CD14-positive monocyte (primary cell): ENCODE data around the gene CNTN4. TPM values are rescaled to one million over a fixed set of nuclear protein-coding genes. Genes with fewer than 3 reads are reported as not detected.

ENCODE experiments used
- DNase-seq, 3 donors: peaks; one replicate each; pipeline ENCODE4 v3.0.0-alpha.2; 2011 to 2022
- H2AFZ ChIP-seq: 2 replicates; pipeline ENCODE4 v1.6.0; 2012; ENCODE audit warnings: mild to moderate bottlenecking, low read depth, low read length, inconsistent platforms; ENCODE audit not compliant: insufficient read depth, poor library complexity, severe bottlenecking
- H3K27ac ChIP-seq, 2 donors: 1 replicate in 1 of 2; 2 replicates in 1 of 2; pipeline ENCODE4 v1.5.1; 2012 to 2013; ENCODE audit warnings: low read length in 2 of 2, control low read depth in 1 of 2, inconsistent platforms in 1 of 2, low read depth in 1 of 2, mild to moderate bottlenecking in 1 of 2
- H3K27me3 ChIP-seq, 2 donors: one replicate each; pipeline versions ENCODE4 v1.6.0 to v1.6.1; 2011 to 2013; ENCODE audit warnings: low read length in 2 of 2; ENCODE audit not compliant: control insufficient read depth in 2 of 2, insufficient read depth in 2 of 2
- H3K36me3 ChIP-seq, 2 donors: replicated peaks in 1 of 2; 1 replicate in 1 of 2; 2 replicates in 1 of 2; pipeline versions ENCODE4 v1.5.1 to v1.6.1; 2012 to 2013; ENCODE audit warnings: low read length in 2 of 2, control low read depth in 1 of 2, inconsistent platforms in 1 of 2, mild to moderate bottlenecking in 1 of 2; ENCODE audit not compliant: insufficient read depth in 2 of 2, control insufficient read depth in 1 of 2
- H3K4me1 ChIP-seq, 2 donors: 1 replicate in 1 of 2; 2 replicates in 1 of 2; pipeline versions ENCODE4 v1.5.1 to v1.6.1; 2012 to 2013; ENCODE audit warnings: low read length in 2 of 2, control low read depth in 1 of 2, inconsistent platforms in 1 of 2, mild to moderate bottlenecking in 1 of 2, moderate library complexity in 1 of 2; ENCODE audit not compliant: insufficient read depth in 2 of 2, control insufficient read depth in 1 of 2
- H3K4me2 ChIP-seq: replicated peaks from 2 replicates; pipeline ENCODE3; 2012; ENCODE audit warnings: low read length, moderate library complexity, mild to moderate bottlenecking; ENCODE audit not compliant: poor library complexity, severe bottlenecking; ENCODE audit errors: extremely low read depth
- H3K4me3 ChIP-seq, 3 experiments: fragments of 200-600 bp in 1 of 3; sonication (generic) in 1 of 3; replicated peaks in 1 of 3; 1 replicate in 2 of 3; 2 replicates in 1 of 3; pipeline ENCODE4 v1.5.1; 2011 to 2013; ENCODE audit warnings: low read length in 3 of 3, mild to moderate bottlenecking in 3 of 3, control low read depth in 2 of 3, low read depth in 2 of 3, inconsistent platforms in 1 of 3, moderate library complexity in 1 of 3
- H3K79me2 ChIP-seq: 2 replicates; pipeline ENCODE4 v1.6.0; 2012; ENCODE audit warnings: mild to moderate bottlenecking, control low read depth, inconsistent platforms, low read length, moderate library complexity; ENCODE audit not compliant: insufficient read depth
- H3K9ac ChIP-seq: 2 replicates; pipeline ENCODE4 v1.6.0; 2017; ENCODE audit warnings: low read length, mild to moderate bottlenecking; ENCODE audit not compliant: insufficient read depth, poor library complexity, severe bottlenecking
- H3K9me3 ChIP-seq, 2 donors: replicated peaks in 1 of 2; 1 replicate in 1 of 2; 2 replicates in 1 of 2; pipeline versions ENCODE4 v1.5.1 to v1.6.1; 2012 to 2013; ENCODE audit warnings: low read length in 2 of 2, control low read depth in 1 of 2; ENCODE audit not compliant: control insufficient read depth in 1 of 2, insufficient read depth in 1 of 2
- H4K20me1 ChIP-seq: 2 replicates; pipeline ENCODE4 v1.6.0; 2012; ENCODE audit warnings: mild to moderate bottlenecking, low read length, control low read depth, moderate library complexity; ENCODE audit not compliant: insufficient read depth
- H3K27ac Mint-ChIP-seq, 7 donors: one replicate each; pipeline ENCODE4 v1.8.0; 2020; ENCODE audit warnings: mild to moderate bottlenecking in 7 of 7, mixed read lengths in 7 of 7, moderate library complexity in 6 of 7, inconsistent platforms in 2 of 7
- H3K27me3 Mint-ChIP-seq, 3 donors: one replicate each; pipeline ENCODE4 v1.8.0; 2021 to 2022; ENCODE audit warnings: low read depth in 3 of 3, mild to moderate bottlenecking in 3 of 3, mixed read lengths in 3 of 3, moderate library complexity in 3 of 3, inconsistent platforms in 1 of 3
- H3K36me3 Mint-ChIP-seq, 2 donors: one replicate each; pipeline ENCODE4 v1.8.0; 2020; ENCODE audit warnings: mixed read lengths in 2 of 2, inconsistent platforms in 1 of 2, mild to moderate bottlenecking in 1 of 2
- H3K4me1 Mint-ChIP-seq: one replicate; pipeline ENCODE4 v1.8.0; 2020; ENCODE audit warnings: mild to moderate bottlenecking, mixed read lengths
- H3K4me3 Mint-ChIP-seq, 2 donors: one replicate each; pipeline ENCODE4 v1.8.0; 2020; ENCODE audit warnings: mild to moderate bottlenecking in 2 of 2, mixed read lengths in 2 of 2, moderate library complexity in 1 of 2
- H3K9me3 Mint-ChIP-seq, 7 donors: one replicate each; pipeline ENCODE4 v1.8.0; 2020 to 2022; ENCODE audit warnings: mixed read lengths in 7 of 7, mild to moderate bottlenecking in 6 of 7, moderate library complexity in 6 of 7, inconsistent platforms in 2 of 7
- CTCF ChIP-seq: fragments of 200-600 bp; IDR thresholded peaks from one replicate; pipeline ENCODE4 v1.8.0; 2022; ENCODE audit warnings: antibody characterized with exemption, mild to moderate bottlenecking
- WGBS: methylation state at CpG from one replicate; pipeline ENCODE4 v1.1.5; 2013; ENCODE audit warnings: missing lambda C conversion rate; ENCODE audit not compliant: insufficient coverage; 5-methylcytosine and 5-hydroxymethylcytosine counted together
- intact Hi-C, 2 donors: fragments of 100-400 bp; cut with micrococcal nuclease; formaldehyde crosslinking; loops; one replicate each; pipeline versions ENCODE4 v1.15.0 to v1.15.1; 2023
- polyA plus RNA-seq, 3 donors: library from polyadenylated mRNA; depleted of rRNA in 1 of 3; unstranded in 2 of 3; stranded (reverse) in 1 of 3; fragments of 300-500 nt in 2 of 3; fragments of >200 nt in 1 of 3; fragmentation: Illumina TruSeq in 2 of 3; gene quantifications; 1 replicate in 2 of 3; 2 replicates in 1 of 3; pipeline ENCODE4 v1.2.3, GENCODE V29; 2012 to 2021

The CNTN4 gene
- polyA plus RNA-seq, 3 donors = not detected

GRCh38 chr3:2544212-2544611 lies 445.5 kb downstream of the CNTN4 start:
- Histone ChIP-seq H4K20me1 (no peaks in the 10 kb centered on the region), H3K36me3 (no peaks in the 10 kb centered on the region), H3K9ac (no peak overlapping the region), H3K27ac (no peak overlapping the region), H2AFZ (no peak overlapping the region), H3K4me1 (no peaks in the 10 kb centered on the region), H3K4me2 (no peak overlapping the region), H3K4me3 (no peak overlapping the region), H3K9me3 (peaks cover 7 to 20% of the 10 kb centered on the region in 2 donors), H3K79me2 (no peaks in the 10 kb centered on the region), H3K27me3 (no peaks in the 10 kb centered on the region)
- Mint-ChIP-seq H3K27me3 (no peaks in the 10 kb centered on the region), H3K36me3 (no peaks in the 10 kb centered on the region), H3K4me1 (no peaks in the 10 kb centered on the region), H3K4me3 (no peak overlapping the region), H3K27ac (no peak overlapping the region), H3K9me3 (peaks cover 0 to 8% (median 5%) of the 10 kb centered on the region in 7 donors)
- TF ChIP-seq CTCF = no peak
- intact Hi-C loops = no loop called here
- no CpG with 5 or more reads among the region's 2 CpGs for WGBS
- no peak for DNase-seq

GRCh38 chr3:2544718-2545117 lies 446.1 kb downstream of the CNTN4 start:
- intact Hi-C loops = no loop called here
- no peak overlapping the region for H2AFZ ChIP-seq
- Mint-ChIP-seq H3K4me1 (no peaks in the 10 kb centered on the region), H3K4me3 (no peak overlapping the region), H3K36me3 (no peaks in the 10 kb centered on the region), H3K9me3 (peaks cover 0 to 8% (median 5%) of the 10 kb centered on the region in 7 donors), H3K27ac (no peak overlapping the region), H3K27me3 (no peaks in the 10 kb centered on the region)
- no peaks in the 10 kb centered on the region for H3K79me2 ChIP-seq
- no peaks in the 10 kb centered on the region for H3K36me3 ChIP-seq
- WGBS = no CpG with 5 or more reads among the region's 2 CpGs
- peaks cover 7 to 19% of the 10 kb centered on the region in 2 donors for H3K9me3 ChIP-seq
- no peak overlapping the region for H3K9ac ChIP-seq
- DNase-seq = no peak
- H3K4me2 ChIP-seq = no peak overlapping the region
- TF ChIP-seq CTCF = no peak
- no peaks in the 10 kb centered on the region for H3K4me1 ChIP-seq
- no peaks in the 10 kb centered on the region for H3K27me3 ChIP-seq
- no peak overlapping the region for H3K27ac ChIP-seq
- H4K20me1 ChIP-seq = no peaks in the 10 kb centered on the region
- no peak overlapping the region for H3K4me3 ChIP-seq
